ENCODE data around the gene C9orf78.

Gene C9orf78, protein sequence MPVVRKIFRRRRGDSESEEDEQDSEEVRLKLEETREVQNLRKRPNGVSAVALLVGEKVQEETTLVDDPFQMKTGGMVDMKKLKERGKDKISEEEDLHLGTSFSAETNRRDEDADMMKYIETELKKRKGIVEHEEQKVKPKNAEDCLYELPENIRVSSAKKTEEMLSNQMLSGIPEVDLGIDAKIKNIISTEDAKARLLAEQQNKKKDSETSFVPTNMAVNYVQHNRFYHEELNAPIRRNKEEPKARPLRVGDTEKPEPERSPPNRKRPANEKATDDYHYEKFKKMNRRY

DNA sequence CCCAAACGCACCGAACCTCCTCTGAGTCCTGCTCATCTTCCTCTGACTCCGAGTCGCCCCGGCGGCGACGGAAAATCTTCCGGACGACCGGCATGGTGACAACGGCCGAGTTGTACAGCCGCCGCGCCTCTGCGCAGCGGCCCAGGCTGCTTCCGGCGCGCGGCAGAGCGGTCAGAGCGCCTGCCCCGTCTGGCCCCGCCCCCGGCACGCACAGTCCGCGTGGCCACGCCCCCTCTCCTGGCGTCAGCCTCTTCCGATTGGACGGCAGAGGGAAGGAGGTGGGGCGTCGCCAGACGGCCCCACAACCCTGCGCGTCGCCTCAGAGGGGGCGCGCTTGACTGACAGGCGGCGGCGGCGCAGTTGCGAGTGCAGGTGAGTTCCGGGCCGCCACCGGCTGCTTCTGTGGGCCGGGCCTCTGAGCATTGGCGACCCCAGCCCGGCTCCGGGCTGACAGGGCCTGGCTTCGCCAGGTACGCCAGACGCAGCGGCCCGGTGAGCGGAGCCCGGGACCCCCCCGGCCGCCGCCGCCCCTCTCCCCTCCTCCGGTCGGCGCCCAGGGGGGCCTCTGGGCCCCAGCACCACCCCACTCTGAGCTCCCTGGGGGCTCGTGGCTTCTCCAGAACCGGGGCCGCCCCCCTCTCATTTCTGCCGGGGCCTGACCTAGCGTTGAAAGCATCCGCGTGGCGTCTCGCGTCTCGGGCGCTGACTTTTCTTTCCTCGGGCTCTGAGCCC, at the start of gene C9orf78, which contains the start of gene USP20:
TSS of gene C9orf78 (minus strand) at position 148 of the 732 bp plus-strand sequence. CDS start at position 94, 54 bp downstream.
TSS of gene USP20 (plus strand) at position 331 of the 732 bp plus-strand sequence. CDS start 17,098 bp downstream, outside the sequence.
- in situ Hi-C loops (cut with HindIII; ENCODE audit: low pct_unique_long_range_greater_than_20kb, low sequenced_read_pairs) = no loop called here
- no peak for TF ChIP-seq JUND (IDR thresholded peaks at IDR 0.05; ENCODE audit: low read depth)
- peak; percentile 98 to 99 for DNase-seq (ENCODE audit: low read depth in 1 of 2, low spot score in 1 of 2)

DNA sequence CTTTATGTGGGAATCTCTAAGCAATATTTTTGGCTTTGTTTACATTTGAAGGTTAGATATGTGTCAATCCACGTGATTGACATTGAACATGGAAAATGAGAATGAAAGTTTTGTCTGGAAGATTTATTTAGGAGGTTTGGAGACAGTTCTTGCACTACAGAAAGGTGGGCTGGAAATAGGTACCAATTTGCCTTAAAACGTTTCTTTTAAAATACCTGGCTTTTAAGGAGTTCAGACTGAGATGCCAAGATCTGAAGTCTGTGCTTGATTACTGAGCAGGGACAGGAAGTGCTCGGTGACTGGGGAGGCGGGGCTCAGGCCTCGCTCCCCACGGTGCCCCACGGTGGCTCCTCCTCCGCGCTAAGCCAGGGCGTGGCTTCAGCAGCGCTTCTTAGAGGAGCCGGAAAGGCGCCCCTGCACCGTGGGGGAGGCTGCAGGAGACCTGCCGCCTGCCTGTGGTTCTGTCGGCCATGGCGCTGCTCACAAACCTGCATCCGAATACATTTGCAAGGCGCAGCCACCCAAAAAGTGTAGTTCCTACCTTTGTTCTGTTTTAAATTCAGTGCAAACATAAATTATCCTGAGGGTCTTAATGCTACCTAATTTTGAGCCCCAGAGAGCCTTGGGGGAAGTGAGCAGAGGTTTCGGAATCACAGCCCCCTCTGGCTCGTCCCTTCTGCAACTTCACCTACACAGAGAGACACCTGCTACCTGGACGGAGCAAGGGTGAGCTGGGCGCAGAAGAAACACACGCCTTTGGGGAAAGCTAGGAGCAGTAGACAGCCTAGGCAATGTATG, 49.3 kb upstream of the C9orf78 start:
- in situ Hi-C loops (cut with HindIII; ENCODE audit: low pct_unique_long_range_greater_than_20kb, low sequenced_read_pairs) = no loop called here
- TF ChIP-seq JUND (IDR thresholded peaks at IDR 0.05; ENCODE audit: low read depth) = no peak
- DNase-seq (ENCODE audit: low read depth in 1 of 2, low spot score in 1 of 2) = peak; percentile 85 to 94

DNA sequence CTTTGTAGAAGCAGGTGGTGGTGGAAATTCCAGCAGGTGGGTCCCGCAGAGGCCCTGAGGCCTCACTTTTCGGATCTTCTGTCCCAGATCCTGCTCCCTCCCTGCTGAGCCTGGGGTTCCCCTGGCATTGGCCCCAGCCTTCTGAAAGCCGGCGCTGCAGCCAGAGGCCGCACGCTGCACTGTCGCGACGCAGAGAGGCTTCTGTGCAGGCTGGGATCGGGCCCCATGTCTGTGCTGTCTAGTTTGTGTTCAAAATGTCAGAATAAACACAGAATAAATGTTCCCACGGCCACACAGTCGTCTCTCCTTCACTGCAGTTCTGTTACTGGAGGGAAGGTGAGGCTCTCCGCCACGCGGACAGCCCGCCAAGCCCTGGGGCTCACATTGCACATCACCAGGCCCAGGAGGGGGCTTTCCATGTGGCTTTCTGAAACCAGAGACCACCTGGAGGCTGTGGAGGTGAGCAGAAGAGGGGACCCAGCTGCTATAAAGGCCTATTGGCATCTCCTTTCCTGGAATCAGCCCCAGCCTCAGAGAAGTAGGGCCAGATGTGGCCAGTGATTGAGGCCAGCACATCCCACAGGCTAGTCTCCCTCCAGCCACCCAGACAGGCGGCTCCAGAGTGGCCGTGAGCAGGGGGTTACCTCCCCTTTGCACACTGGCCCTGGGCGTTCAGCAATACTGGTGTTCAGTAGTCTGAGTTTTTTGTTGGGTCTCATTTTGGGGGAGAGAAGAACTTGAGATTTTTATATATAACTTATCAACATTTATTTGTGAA, 46.7 kb upstream of the C9orf78 start:
- no peak for DNase-seq (ENCODE audit: low read depth in 1 of 2, low spot score in 1 of 2)
- in situ Hi-C loops (cut with HindIII; ENCODE audit: low pct_unique_long_range_greater_than_20kb, low sequenced_read_pairs) = no loop called here
- TF ChIP-seq JUND (IDR thresholded peaks at IDR 0.05; ENCODE audit: low read depth) = no peak

DNA sequence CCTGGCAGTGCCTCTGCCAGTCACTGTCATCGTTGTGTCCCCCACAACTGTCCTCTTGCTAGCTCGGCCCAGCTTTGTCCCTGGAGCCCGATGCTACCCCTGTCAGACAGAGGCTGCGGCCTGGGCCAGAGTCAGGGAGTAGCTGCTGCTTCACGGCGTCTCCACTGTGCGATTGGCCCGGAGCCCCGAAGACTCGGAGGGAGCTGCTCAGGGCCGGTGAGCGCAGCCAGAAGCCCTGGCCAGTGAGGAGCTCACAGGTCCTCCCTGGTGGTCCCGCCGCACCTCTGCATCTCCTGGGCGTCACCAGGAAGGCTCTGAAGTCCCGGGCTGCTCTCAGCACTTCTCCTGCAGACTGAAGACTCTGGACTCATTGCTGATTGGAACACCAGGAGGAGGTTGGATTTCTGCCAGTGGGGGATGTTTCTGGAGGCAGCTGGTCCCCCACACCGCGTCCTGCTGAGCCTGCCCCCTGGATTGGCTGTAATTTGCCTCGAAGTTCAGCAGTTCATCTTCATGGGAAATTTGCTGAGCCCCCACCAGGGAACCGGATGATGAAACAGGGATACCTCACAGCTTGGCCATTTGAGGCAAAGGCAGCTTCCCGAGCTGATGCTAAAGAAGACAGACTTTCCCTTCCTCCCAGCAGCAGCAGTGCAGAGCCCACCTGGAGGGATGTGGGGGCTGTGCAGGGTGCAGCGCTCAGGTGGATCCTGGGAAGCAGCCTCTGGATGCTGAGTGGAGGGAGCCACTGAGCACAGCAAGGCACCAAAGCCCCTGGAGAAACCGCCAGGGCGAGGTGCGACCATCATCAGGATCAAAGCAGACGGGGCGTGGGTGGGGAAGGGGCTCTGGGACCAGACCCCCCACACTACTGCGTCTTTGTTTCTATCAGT, 45.8 kb upstream of the C9orf78 start:
- TF ChIP-seq JUND (IDR thresholded peaks at IDR 0.05; ENCODE audit: low read depth) = no peak
- in situ Hi-C loops (cut with HindIII; ENCODE audit: low pct_unique_long_range_greater_than_20kb, low sequenced_read_pairs) = no loop called here
- no peak for DNase-seq (ENCODE audit: low read depth in 1 of 2, low spot score in 1 of 2)

DNA sequence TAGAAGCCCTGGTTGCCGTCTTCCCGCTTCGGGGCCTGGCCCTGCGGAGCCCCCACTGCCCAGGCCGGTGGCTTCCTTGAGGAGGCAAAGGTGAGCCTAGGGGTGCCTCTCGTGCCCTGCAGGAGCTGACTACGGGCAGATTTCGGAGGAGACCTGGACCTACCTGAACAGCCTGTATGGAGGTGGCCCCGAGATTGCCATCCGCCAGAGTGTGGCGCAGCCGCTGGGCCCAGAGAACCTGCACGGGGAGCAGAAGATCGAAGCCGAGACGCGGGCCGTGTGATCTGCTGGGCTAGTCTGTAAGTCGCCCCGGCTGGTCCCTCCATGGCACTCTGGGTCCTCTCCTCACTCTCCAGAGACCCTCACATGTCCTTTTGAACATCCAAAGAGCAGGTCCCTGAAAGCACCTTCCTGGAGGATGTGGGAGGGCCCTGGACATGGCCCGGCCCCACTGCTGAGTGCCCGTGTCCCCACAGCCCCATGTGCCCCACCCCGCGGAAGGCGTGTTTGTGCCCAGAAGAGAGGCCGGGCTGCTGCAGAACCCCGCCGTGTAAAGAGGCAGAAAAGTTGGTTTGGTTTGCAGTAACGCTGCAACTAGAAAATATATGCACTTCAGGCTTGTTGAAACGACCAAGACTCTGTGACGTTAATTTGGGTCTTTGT, 45.0 kb upstream of the C9orf78 start:
- in situ Hi-C loops (cut with HindIII; ENCODE audit: low pct_unique_long_range_greater_than_20kb, low sequenced_read_pairs) = no loop called here
- no peak for DNase-seq (ENCODE audit: low read depth in 1 of 2, low spot score in 1 of 2)

DNA sequence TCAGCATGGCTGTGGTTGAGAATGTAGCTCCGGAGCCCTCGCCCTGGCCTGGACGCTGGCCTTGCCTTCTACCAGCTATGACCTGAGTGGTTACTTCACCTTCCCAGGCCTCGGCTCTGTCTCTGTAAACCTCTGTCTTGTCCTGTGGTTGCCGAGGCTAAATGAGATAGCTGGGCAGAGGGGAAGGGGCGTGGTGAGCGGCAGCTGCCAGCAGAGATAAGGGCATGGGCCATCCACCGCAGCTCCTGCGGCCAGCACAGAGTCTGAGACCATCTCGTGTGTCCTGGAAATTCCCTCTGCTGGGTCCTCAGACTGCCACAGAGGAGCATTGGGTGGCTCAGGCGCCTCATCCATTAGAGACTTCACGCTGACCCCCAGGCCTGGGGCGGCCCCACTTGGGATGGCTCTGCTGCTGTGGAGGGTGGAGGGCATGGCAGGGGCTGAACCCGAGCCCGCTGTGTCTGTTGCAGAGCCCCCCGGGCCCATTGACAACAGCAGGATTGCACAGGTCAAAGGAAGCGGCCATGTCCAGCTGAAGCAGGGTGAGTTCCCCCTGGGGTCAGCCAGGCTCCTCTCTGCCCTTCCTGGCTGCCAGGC, 44.1 kb upstream of the C9orf78 start:
- in situ Hi-C loops (cut with HindIII; ENCODE audit: low pct_unique_long_range_greater_than_20kb, low sequenced_read_pairs) = no loop called here
- no peak for DNase-seq (ENCODE audit: low read depth in 1 of 2, low spot score in 1 of 2)

More for the DNA sequence above, 45.0 kb upstream of the C9orf78 start:
- no peak for TF ChIP-seq JUND (IDR thresholded peaks at IDR 0.05; ENCODE audit: low read depth)

DNA sequence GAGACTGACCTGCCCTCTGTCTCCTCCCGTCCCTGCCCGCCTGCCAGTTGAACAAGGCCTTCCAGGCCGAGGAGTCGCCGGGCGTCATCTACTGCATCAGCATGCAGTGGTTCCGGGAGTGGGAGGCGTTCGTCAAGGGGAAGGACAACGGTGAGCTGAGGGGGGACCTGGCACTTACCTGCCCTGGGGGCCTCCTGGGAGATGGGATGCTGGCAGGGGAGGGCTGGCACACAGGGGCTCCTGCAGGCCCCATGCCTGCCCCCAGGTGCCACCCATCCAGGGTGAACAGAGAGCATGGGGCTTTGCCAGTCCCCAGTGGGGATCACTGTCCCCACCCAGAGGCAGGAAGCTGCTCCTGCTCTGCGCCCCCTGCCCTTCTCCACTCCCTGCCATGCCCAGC, 43.2 kb upstream of the C9orf78 start:
- in situ Hi-C loops (cut with HindIII; ENCODE audit: low pct_unique_long_range_greater_than_20kb, low sequenced_read_pairs) = no loop called here
- no peak for TF ChIP-seq JUND (IDR thresholded peaks at IDR 0.05; ENCODE audit: low read depth)
- DNase-seq (ENCODE audit: low read depth in 1 of 2, low spot score in 1 of 2) = no peak

More for the DNA sequence above, 44.1 kb upstream of the C9orf78 start:
- TF ChIP-seq JUND (IDR thresholded peaks at IDR 0.05; ENCODE audit: low read depth) = no peak

DNA sequence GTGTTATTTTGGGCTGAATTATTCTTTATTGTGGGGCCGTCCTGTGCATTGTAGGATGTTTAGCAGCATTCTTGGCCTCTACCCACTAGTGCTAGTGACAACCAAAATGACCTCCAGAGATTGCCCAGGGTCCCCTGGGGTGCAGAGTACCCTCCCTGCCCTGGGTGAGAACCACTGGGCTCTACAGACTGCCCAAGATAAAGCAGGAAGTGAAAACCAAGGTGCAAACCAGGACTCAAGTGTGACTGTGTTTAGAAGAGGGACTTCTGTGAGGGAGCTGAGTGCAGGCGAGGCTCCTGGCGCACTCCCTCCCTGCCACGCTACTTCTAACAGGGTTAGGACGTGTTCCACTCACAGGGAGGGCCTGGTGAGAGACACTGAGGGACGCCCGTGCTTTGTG, 41.7 kb upstream of the C9orf78 start:
- no peak for DNase-seq (ENCODE audit: low read depth in 1 of 2, low spot score in 1 of 2)
- TF ChIP-seq JUND (IDR thresholded peaks at IDR 0.05; ENCODE audit: low read depth) = no peak
- in situ Hi-C loops (cut with HindIII; ENCODE audit: low pct_unique_long_range_greater_than_20kb, low sequenced_read_pairs) = no loop called here

DNA sequence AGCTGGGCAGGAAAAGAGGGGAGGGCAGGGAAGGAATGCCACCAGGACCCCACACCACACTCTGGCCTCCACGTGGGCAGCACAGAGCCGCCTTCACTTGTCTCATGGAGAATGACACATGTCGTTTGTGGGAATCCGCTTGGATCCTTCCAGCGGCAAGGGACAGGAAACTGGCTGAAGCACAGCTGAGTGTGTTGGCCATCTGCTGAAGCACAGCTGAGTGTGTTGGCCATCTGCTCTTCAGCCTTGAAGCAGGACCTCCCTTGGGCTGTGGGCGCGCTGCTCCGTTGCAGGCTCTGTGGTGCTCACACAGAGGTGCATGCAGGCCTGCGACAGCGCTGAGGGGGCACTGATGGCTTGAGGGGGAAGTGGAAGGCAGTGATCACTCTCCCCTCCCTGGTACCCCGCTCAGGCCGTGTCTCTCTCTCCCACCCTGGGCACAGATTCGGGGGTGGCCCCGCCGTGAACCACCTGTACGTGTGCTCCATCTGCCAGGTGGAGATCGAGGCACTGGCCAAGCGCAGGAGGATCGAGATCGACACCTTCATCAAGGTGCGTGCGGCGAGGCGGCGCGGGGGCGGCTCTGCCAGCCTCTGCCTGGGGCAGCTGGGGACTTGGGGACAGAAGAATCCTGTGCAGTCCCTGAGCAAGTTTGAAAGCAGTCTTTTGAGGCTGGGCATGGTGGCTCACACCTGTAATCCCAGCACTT, 40.8 kb upstream of the C9orf78 start:
- TF ChIP-seq JUND (IDR thresholded peaks at IDR 0.05; ENCODE audit: low read depth) = no peak
- in situ Hi-C loops (cut with HindIII; ENCODE audit: low pct_unique_long_range_greater_than_20kb, low sequenced_read_pairs) = no loop called here
- DNase-seq (ENCODE audit: low read depth in 1 of 2, low spot score in 1 of 2) = no peak

DNA sequence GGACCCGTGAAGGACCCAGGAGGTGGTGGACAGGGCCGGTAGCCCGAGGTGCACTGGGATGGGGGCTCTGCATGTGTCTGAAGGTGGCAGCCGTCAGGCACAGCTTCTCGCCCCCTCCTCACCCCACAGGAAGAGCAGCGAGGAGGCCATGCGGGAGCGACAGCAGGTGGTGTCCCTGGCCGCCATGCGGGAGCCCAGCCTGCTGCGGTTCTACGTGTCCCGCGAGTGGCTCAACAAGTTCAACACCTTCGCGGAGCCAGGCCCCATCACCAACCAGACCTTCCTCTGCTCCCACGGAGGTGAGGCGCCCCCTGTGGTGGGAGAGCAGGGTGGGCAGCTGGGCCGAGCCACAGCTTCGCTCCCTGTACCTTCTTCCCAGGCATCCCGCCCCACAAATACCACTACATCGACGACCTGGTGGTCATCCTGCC, 40.1 kb upstream of the C9orf78 start:
- in situ Hi-C loops (cut with HindIII; ENCODE audit: low pct_unique_long_range_greater_than_20kb, low sequenced_read_pairs) = no loop called here
- DNase-seq (ENCODE audit: low read depth in 1 of 2, low spot score in 1 of 2) = no peak
- no peak for TF ChIP-seq JUND (IDR thresholded peaks at IDR 0.05; ENCODE audit: low read depth)
